DMS53 (cell line): ENCODE data around the gene MRPL12.
A peak's percentile ranks its signal among the peaks of the same experiment; 100 is the strongest.

Experiments used
- DNase-seq: peaks from one replicate; lab custom pipeline; 2025; lab: John Stamatoyannopoulos, UW

Gene MRPL12

GRCh38 chr17:81702934-81703746, at the start of gene MRPL12:
TSS of gene MRPL12 (plus strand) at chr17:81703367. CDS start at chr17:81703502, 135 bp downstream.
- peak; percentile 99 for DNase-seq

- no peak for DNase-seq
Measured at GRCh38 chr17:81655378-81656117, 47.6 kb upstream of the MRPL12 start.

GRCh38 chr17:81656118-81656743, 46.9 kb upstream of the MRPL12 start, which contains the start of gene PDE6G:
TSS of gene PDE6G (minus strand) at chr17:81656542. CDS start at chr17:81653305, 3,237 bp downstream.
- DNase-seq = no peak

GRCh38 chr17:81656835-81657234, 46.3 kb upstream of the MRPL12 start:
- no peak for DNase-seq

GRCh38 chr17:81659038-81659437, 44.1 kb upstream of the MRPL12 start:
- no peak for DNase-seq

GRCh38 chr17:81660441-81660840, 42.7 kb upstream of the MRPL12 start:
- no peak for DNase-seq

- DNase-seq = no peak
Measured at GRCh38 chr17:81662002-81662401, 41.2 kb upstream of the MRPL12 start.

- DNase-seq = no peak
Measured at GRCh38 chr17:81664051-81664470, 39.1 kb upstream of the MRPL12 start.

- peak; percentile 69 for DNase-seq
Measured at GRCh38 chr17:81665205-81666091, 37.7 kb upstream of the MRPL12 start.

GRCh38 chr17:81666092-81666341, 37.1 kb upstream of the MRPL12 start:
- peak; percentile 75 for DNase-seq

- DNase-seq = peak; percentile 99
Measured at GRCh38 chr17:81666342-81667191, 36.6 kb upstream of the MRPL12 start, which contains the start of the genes CCDC137 and OXLD1. TSS of gene CCDC137 (plus strand) at chr17:81666737. CDS start at chr17:81666767, 30 bp downstream. TSS of gene OXLD1 (minus strand) at chr17:81666605. CDS start at chr17:81666577, 28 bp downstream.

- no peak for DNase-seq
Measured at GRCh38 chr17:81667754-81668153, 35.4 kb upstream of the MRPL12 start.

GRCh38 chr17:81672504-81672903, 30.7 kb upstream of the MRPL12 start:
- no peak for DNase-seq

GRCh38 chr17:81672954-81673353, 30.2 kb upstream of the MRPL12 start:
- DNase-seq = no peak

- no peak for DNase-seq
Measured at GRCh38 chr17:81673561-81674258, 29.5 kb upstream of the MRPL12 start.

GRCh38 chr17:81675515-81676221, 27.5 kb upstream of the MRPL12 start:
- DNase-seq = peak; percentile 66

- peak; percentile 40 for DNase-seq
Measured at GRCh38 chr17:81676906-81677305, 26.3 kb upstream of the MRPL12 start.

GRCh38 chr17:81680150-81680549, 23.0 kb upstream of the MRPL12 start:
- peak; percentile 67 for DNase-seq

- no peak for DNase-seq
Measured at GRCh38 chr17:81681672-81682071, 21.5 kb upstream of the MRPL12 start.
